Astrocyte of the cerebellum (primary cell): Measurements from ENCODE around the gene ZFPM1.

Source experiments
- DNase-seq: peaks from one replicate; pipeline ENCODE4 v3.0.0-alpha.2; 2011; ENCODE audit warnings: low read depth
- H3K4me3 ChIP-seq: 2 replicates; pipeline ENCODE4 v1.5.1; 2011; ENCODE audit warnings: mild to moderate bottlenecking, low read depth, low read length, moderate library complexity
- CTCF ChIP-seq: IDR thresholded peaks from 2 replicates; pipeline ENCODE4 v1.5.1; 2012; ENCODE audit warnings: low read length, low read depth, moderate library complexity, mild to moderate bottlenecking; ENCODE audit errors: missing control alignments
- in situ Hi-C: cut with HindIII; loops from 2 replicates; pipeline ENCODE4 v1.10.0; 2017; ENCODE audit warnings: low sequenced_read_pairs

Gene ZFPM1

GRCh38 chr16:88539261-88539651 lies 86.2 kb downstream of the ZFPM1 start:
- no peak for DNase-seq
- no peak overlapping the region for H3K4me3 ChIP-seq
- in situ Hi-C loops, result no loop called here
- no peak for TF ChIP-seq CTCF

- TF ChIP-seq CTCF, result no peak
- DNase-seq, result no peak
- in situ Hi-C loops, result no loop called here
- H3K4me3 ChIP-seq, result no peak overlapping the region
Observed at GRCh38 chr16:88539652-88540345, 86.7 kb downstream of the ZFPM1 start.

GRCh38 chr16:88540346-88540977 lies 87.4 kb downstream of the ZFPM1 start:
- no peak for DNase-seq
- in situ Hi-C loops, result no loop called here
- H3K4me3 ChIP-seq, result no peak overlapping the region
- TF ChIP-seq CTCF, result no peak

GRCh38 chr16:88541831-88542616 lies 88.9 kb downstream of the ZFPM1 start:
- TF ChIP-seq CTCF, result no peak
- in situ Hi-C loops, result no loop called here
- no peak for DNase-seq
- no peak overlapping the region for H3K4me3 ChIP-seq

- in situ Hi-C loops, result no loop called here
- DNase-seq, result no peak
- TF ChIP-seq CTCF, result no peak
Observed at GRCh38 chr16:88543230-88543813, 90.2 kb downstream of the ZFPM1 start.

DNA sequence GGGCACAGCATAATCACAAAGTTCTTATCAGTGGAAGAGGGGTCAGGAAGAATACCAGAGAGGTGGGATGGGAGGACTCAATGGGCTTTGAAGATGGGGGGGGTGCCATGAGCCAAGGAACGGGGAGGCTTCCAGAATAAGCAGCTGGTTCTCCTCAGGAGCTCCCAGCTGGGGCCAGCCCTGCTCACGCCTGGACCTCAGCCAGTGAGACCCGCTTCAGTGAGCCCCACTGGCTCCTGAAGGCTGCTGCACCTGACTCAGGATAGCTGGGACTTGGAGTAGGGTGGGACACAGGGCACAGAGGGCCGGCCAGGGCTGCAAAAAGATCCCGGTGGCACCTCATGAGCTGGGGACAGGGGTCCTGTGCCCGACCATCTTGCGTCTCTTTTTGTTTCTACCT lies 92.7 kb downstream of the ZFPM1 start:
- H3K4me3 ChIP-seq, result no peak overlapping the region
- in situ Hi-C loops, result no loop called here
- no peak for TF ChIP-seq CTCF
- DNase-seq, result no peak

More at GRCh38 chr16:88543230-88543813, 90.2 kb downstream of the ZFPM1 start:
- H3K4me3 ChIP-seq, result no peak overlapping the region
